Measurements from ENCODE around the gene MBD6.
A peak's percentile ranks its signal among the peaks of the same experiment; 100 is the strongest.

Gene MBD6

DNA sequence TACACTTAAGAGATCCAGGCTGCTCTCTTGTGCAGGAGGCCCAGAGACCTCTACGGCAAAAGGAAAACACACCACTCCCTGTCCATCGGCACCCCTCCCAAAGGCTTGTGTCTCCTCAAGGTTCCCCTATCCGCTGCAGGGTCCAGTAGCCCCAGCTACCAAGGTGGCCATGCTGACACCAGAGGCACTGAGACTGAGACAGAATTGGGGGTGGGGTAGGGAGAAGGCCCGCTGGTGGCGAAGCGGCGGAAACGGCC is 2.9 kb upstream of the MBD6 start:
- no peak for TF ChIP-seq TCF12 (IDR thresholded peaks at IDR 0.05; ENCODE audit: low read depth)
- no peak for TF ChIP-seq TAF1 (IDR thresholded peaks at IDR 0.05; ENCODE audit: low read depth)
- TF ChIP-seq CEBPB (IDR thresholded peaks at IDR 0.05), result no peak
- TF ChIP-seq EP300 (IDR thresholded peaks at IDR 0.05; ENCODE audit: borderline replicate concordance), result no peak
- TF ChIP-seq YY1 (IDR thresholded peaks at IDR 0.05; ENCODE audit: low read depth), result no peak

DNA sequence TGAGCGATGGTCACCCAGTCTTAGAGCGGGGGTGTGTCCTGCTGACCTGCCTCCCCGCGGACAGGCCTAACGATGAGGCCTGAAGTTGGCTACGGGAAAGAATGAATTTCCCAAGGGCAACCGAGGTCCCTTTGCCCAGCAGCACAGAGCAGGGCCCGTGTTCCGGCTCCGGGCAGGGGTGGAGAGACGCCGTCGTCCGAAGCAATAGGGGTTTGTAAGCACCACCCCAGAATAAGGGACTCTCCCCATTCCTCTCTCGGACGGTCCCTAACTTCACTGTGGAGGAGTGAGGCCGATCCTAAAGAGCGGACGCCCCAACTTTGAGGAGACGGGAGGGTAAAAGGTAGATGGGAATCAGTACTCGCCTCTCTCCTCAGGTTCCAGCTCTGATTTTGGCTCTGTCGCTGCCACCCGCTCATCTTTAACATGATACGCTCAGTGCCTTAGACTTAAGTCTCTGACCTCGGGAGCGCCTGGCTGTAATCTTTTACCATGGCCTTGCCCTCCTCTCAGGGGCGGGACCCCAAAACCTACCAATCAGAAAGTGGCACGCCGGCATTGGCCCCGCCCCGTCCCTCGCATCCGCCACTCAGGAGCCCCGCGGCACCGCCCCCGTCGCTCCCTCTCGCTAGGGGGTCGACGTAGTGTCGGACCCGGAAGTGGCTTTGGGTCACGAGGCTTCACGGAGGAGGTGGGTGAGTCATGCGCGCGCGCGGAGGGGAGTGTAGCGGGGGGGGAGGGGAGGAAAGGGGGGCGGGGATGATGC is 2.4 kb upstream of the MBD6 start, which contains the start of gene DDIT3:
DDIT3 (minus strand) TSS at position 462 of the 766 bp plus-strand sequence. CDS start 3,108 bp downstream, outside the sequence.
- TF ChIP-seq CEBPB (IDR thresholded peaks at IDR 0.05), result no peak
- peak; percentile 42; the same call in 1 of the 2 replicates for TF ChIP-seq YY1 (IDR thresholded peaks at IDR 0.05; ENCODE audit: low read depth)
- TF ChIP-seq MAX (IDR thresholded peaks at IDR 0.05), result peak; percentile 70; the same call in 1 of the 2 replicates
- peak; percentile 94 for TF ChIP-seq USF1 (IDR thresholded peaks at IDR 0.05)
- TF ChIP-seq TAF1 (IDR thresholded peaks at IDR 0.05; ENCODE audit: low read depth), result peak; percentile 88
- TF ChIP-seq, protein P1, sequence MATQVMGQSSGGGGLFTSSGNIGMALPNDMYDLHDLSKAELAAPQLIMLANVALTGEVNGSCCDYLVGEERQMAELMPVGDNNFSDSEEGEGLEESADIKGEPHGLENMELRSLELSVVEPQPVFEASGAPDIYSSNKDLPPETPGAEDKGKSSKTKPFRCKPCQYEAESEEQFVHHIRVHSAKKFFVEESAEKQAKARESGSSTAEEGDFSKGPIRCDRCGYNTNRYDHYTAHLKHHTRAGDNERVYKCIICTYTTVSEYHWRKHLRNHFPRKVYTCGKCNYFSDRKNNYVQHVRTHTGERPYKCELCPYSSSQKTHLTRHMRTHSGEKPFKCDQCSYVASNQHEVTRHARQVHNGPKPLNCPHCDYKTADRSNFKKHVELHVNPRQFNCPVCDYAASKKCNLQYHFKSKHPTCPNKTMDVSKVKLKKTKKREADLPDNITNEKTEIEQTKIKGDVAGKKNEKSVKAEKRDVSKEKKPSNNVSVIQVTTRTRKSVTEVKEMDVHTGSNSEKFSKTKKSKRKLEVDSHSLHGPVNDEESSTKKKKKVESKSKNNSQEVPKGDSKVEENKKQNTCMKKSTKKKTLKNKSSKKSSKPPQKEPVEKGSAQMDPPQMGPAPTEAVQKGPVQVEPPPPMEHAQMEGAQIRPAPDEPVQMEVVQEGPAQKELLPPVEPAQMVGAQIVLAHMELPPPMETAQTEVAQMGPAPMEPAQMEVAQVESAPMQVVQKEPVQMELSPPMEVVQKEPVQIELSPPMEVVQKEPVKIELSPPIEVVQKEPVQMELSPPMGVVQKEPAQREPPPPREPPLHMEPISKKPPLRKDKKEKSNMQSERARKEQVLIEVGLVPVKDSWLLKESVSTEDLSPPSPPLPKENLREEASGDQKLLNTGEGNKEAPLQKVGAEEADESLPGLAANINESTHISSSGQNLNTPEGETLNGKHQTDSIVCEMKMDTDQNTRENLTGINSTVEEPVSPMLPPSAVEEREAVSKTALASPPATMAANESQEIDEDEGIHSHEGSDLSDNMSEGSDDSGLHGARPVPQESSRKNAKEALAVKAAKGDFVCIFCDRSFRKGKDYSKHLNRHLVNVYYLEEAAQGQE (IDR thresholded peaks at IDR 0.05; ENCODE audit: low read depth), result no peak
- TF ChIP-seq TEAD4 (IDR thresholded peaks at IDR 0.05), result peak; percentile 35
- peak; percentile 59; the same call in 1 of the 2 replicates for TF ChIP-seq NFIC (IDR thresholded peaks at IDR 0.05)
- no peak for TF ChIP-seq FOXM1 (IDR thresholded peaks at IDR 0.05; ENCODE audit: borderline replicate concordance, low read depth)
- TF ChIP-seq EP300 (IDR thresholded peaks at IDR 0.05; ENCODE audit: borderline replicate concordance), result peak; percentile 54; the same call in 1 of the 2 replicates
- peak; percentile 52; the same call in 1 of the 2 replicates for TF ChIP-seq CREB1 (IDR thresholded peaks at IDR 0.05; ENCODE audit: low read depth)
- TF ChIP-seq EGR1 (IDR thresholded peaks at IDR 0.05), result 0 out of 2 replicates have a peak, but pooled peaks have one; percentile 58
- TF ChIP-seq RAD21 (IDR thresholded peaks at IDR 0.05; ENCODE audit: low read depth), result no peak
- no peak for TF ChIP-seq ZBTB7A (IDR thresholded peaks at IDR 0.05; ENCODE audit: low read depth)
- TF ChIP-seq TCF12 (IDR thresholded peaks at IDR 0.05; ENCODE audit: low read depth), result no peak; the same call in 1 of the 2 replicates

DNA sequence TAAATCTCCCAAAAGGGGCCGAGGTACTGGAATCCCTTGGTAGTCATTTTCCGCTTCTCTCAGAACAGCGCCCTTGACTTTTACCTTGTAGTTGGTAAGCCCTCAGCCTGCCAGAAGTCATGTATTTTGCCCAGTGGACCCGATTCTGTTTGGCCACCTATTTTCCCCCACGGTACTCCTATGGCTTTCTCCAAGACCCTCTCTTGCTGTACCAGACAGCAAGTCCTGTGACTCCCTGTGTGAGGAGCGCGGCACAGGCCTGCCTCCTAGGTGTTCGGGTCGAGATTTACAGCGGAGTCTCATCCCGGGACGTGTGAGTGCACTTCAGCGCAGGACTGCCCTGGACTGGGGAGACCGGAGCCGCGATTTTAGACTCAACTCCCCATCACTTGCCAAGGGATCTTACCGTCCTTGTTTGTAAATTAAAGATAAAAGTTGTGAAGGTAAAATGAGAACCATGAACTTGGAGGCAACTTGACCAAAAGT is 1.1 kb upstream of the MBD6 start:
- TF ChIP-seq TAF1 (IDR thresholded peaks at IDR 0.05; ENCODE audit: low read depth) (no peak), CEBPB (IDR thresholded peaks at IDR 0.05) (no peak), EGR1 (IDR thresholded peaks at IDR 0.05) (no peak), TCF12 (IDR thresholded peaks at IDR 0.05; ENCODE audit: low read depth) (no peak)

GRCh38 chr12:57522887-57523705 is 472 bp downstream of the MBD6 start:
- TF ChIP-seq ZBTB7A (IDR thresholded peaks at IDR 0.05; ENCODE audit: low read depth), result peak; percentile 53; the same call in 1 of the 2 replicates
- no peak for TF ChIP-seq TEAD4 (IDR thresholded peaks at IDR 0.05)

GRCh38 chr12:57523706-57524614 is 1.3 kb downstream of the MBD6 start:
- TF ChIP-seq CEBPB (IDR thresholded peaks at IDR 0.05) (no peak), EP300 (IDR thresholded peaks at IDR 0.05; ENCODE audit: borderline replicate concordance) (no peak), FOXM1 (IDR thresholded peaks at IDR 0.05; ENCODE audit: borderline replicate concordance, low read depth) (no peak), YY1 (IDR thresholded peaks at IDR 0.05; ENCODE audit: low read depth) (no peak), MAX (IDR thresholded peaks at IDR 0.05) (no peak), ZBTB7A (IDR thresholded peaks at IDR 0.05; ENCODE audit: low read depth) (no peak), CREB1 (IDR thresholded peaks at IDR 0.05; ENCODE audit: low read depth) (no peak), TAF1 (IDR thresholded peaks at IDR 0.05; ENCODE audit: low read depth) (no peak), NFIC (IDR thresholded peaks at IDR 0.05) (no peak), TEAD4 (IDR thresholded peaks at IDR 0.05) (no peak), RAD21 (IDR thresholded peaks at IDR 0.05; ENCODE audit: low read depth) (no peak), TCF12 (IDR thresholded peaks at IDR 0.05; ENCODE audit: low read depth) (no peak)
- TF ChIP-seq, protein P1 (IDR thresholded peaks at IDR 0.05; ENCODE audit: low read depth), result no peak
